HG03135 (cell line): Measurements from ENCODE around the gene APLN.

Experiments used
- ATAC-seq: cut with Tn5 transposase; IDR thresholded peaks from one replicate; pipeline ENCODE4 v1.9.1; 2021; ENCODE audit warnings: mild to moderate bottlenecking, moderate library complexity; ENCODE audit not compliant: unreplicated experiment

The APLN gene

GRCh38 chrX:129599996-129600395 lies 54.8 kb downstream of the APLN start:
- ATAC-seq = no peak

GRCh38 chrX:129599499-129599898 lies 55.3 kb downstream of the APLN start:
- ATAC-seq = no peak

- ATAC-seq = no peak
Measured at GRCh38 chrX:129597905-129598304, 56.9 kb downstream of the APLN start.

GRCh38 chrX:129596077-129596476 lies 58.7 kb downstream of the APLN start:
- no peak for ATAC-seq
